ENCODE measurements around the gene SCG3. TPM values are rescaled to one million over a fixed set of nuclear protein-coding genes. Genes with fewer than 3 reads are reported as not detected.

The SCG3 gene
- total RNA-seq, 1 experiment from 2014 or later, result not detected

DNA sequence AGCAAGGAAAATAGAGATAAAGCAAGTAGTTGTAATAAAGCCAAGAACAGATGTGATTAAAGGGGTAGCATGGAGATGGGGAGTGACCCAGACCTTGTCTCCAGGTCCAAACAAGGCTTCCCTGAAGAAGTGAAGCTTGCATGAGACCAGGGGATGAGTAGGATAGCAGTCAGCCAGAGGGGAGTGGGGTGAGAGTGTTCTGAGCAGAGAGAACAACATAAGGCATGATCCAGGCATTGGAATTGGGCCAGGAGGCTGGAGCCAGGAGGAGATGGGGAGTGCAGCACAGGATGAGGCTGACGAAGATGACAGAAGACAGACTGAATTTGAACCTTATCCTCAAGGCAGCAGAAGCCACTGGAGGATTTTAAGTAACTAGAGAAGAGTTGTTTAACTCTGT, 77.3 kb downstream of the SCG3 start:
- Histone ChIP-seq H3K4me2 (ENCODE audit: low read length) (no peak overlapping the region), H3K79me2 (ENCODE audit: low read length) (no peaks in the 10 kb centered on the region), H3K27me3 (ENCODE audit: low read length) (no peaks in the 10 kb centered on the region), H2AFZ (ENCODE audit: low read length) (no peak overlapping the region), H3K9ac (ENCODE audit: low read length) (no peak overlapping the region), H3K27ac (ENCODE audit: low read length) (no peak overlapping the region), H3K36me3 (ENCODE audit: low read depth, low read length) (no peaks in the 10 kb centered on the region), H4K20me1 (ENCODE audit: low read length) (no peaks in the 10 kb centered on the region), H3K9me3 (ENCODE audit: low read length) (no peaks in the 10 kb centered on the region), H3F3A (ENCODE audit: low read length, unreplicated experiment) (no peaks in the 10 kb centered on the region), H3K4me1 (ENCODE audit: insufficient read depth, low read length) (no peaks in the 10 kb centered on the region), H3K4me3 (ENCODE audit: low read length) (no peak overlapping the region), H3K9me2 (replicated peaks; ENCODE audit: low read length) (no peaks in the 10 kb centered on the region)
- ChIA-PET CTCF (interaction anchor here (0.6 kb wide), 1 partner anchor 149 kb away, joined by 5 read pairs; no protein-coding TSS in a partner anchor), POLR2A (ENCODE audit: unreplicated experiment) (no interaction called here)
- TF ChIP-seq, protein P1, sequence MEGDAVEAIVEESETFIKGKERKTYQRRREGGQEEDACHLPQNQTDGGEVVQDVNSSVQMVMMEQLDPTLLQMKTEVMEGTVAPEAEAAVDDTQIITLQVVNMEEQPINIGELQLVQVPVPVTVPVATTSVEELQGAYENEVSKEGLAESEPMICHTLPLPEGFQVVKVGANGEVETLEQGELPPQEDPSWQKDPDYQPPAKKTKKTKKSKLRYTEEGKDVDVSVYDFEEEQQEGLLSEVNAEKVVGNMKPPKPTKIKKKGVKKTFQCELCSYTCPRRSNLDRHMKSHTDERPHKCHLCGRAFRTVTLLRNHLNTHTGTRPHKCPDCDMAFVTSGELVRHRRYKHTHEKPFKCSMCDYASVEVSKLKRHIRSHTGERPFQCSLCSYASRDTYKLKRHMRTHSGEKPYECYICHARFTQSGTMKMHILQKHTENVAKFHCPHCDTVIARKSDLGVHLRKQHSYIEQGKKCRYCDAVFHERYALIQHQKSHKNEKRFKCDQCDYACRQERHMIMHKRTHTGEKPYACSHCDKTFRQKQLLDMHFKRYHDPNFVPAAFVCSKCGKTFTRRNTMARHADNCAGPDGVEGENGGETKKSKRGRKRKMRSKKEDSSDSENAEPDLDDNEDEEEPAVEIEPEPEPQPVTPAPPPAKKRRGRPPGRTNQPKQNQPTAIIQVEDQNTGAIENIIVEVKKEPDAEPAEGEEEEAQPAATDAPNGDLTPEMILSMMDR (conservative IDR thresholded peaks at IDR 0.05; ENCODE audit: low read depth, low read length), result no peak
- TF ChIP-seq EZH2phosphoT487 (IDR thresholded peaks at IDR 0.05; ENCODE audit: borderline replicate concordance, low read length) (no peak), EZH2 (IDR thresholded peaks at IDR 0.05; ENCODE audit: low read length, unreplicated experiment) (no peak)
- no peak for DNase-seq
- BruUV-seq (replicated peaks), result no TSS peak
- no peak for ATAC-seq
- intact Hi-C loops (cut with micrococcal nuclease), result no loop called here

- intact Hi-C loops (cut with micrococcal nuclease), result no loop called here
- Histone ChIP-seq H2AFZ (ENCODE audit: low read length) (no peak overlapping the region), H4K20me1 (ENCODE audit: low read length) (no peaks in the 10 kb centered on the region), H3K4me1 (ENCODE audit: insufficient read depth, low read length) (no peaks in the 10 kb centered on the region), H3K79me2 (ENCODE audit: low read length) (no peaks in the 10 kb centered on the region), H3K9me2 (replicated peaks; ENCODE audit: low read length) (no peaks in the 10 kb centered on the region), H3K27me3 (ENCODE audit: low read length) (no peaks in the 10 kb centered on the region), H3K9ac (ENCODE audit: low read length) (no peak overlapping the region), H3K9me3 (ENCODE audit: low read length) (no peaks in the 10 kb centered on the region), H3K4me3 (ENCODE audit: low read length) (no peak overlapping the region), H3K27ac (ENCODE audit: low read length) (no peak overlapping the region), H3F3A (ENCODE audit: low read length, unreplicated experiment) (no peaks in the 10 kb centered on the region), H3K36me3 (ENCODE audit: low read depth, low read length) (no peaks in the 10 kb centered on the region), H3K4me2 (ENCODE audit: low read length) (no peak overlapping the region)
- CTCF ChIA-PET, result no interaction called here
- POLR2A ChIA-PET (ENCODE audit: unreplicated experiment), result no interaction called here
- ATAC-seq (no peak), DNase-seq (no peak)
- no peak for TF ChIP-seq EZH2 (IDR thresholded peaks at IDR 0.05; ENCODE audit: low read length, unreplicated experiment)
- no peak for TF ChIP-seq EZH2phosphoT487 (IDR thresholded peaks at IDR 0.05; ENCODE audit: borderline replicate concordance, low read length)
- TF ChIP-seq, protein P1 (conservative IDR thresholded peaks at IDR 0.05; ENCODE audit: low read depth, low read length), result no peak; the same call in 1 of the 2 replicates
- no TSS peak for BruUV-seq (replicated peaks)
Observed at GRCh38 chr15:51759557-51760070, 78.3 kb downstream of the SCG3 start.

DNA sequence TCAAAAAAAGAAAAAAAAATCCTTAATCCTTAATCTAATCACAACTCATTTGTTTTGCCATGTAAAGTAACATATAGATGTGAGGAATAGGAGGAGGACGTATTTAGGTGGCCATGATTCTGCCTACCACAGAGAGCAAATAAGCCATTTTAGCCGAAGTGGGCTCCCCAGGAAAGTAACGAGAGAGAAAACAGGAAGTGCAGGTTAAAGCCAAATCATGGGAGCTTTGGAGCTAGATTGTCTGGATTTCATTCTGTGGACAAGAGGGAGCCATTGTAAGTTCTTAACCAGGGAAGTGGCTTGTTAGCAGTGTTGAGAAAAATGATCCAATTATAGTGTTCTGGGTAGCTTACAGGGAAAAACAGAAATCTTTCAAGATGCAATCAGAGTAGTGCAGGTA, 79.5 kb downstream of the SCG3 start:
- TF ChIP-seq EZH2 (IDR thresholded peaks at IDR 0.05; ENCODE audit: low read length, unreplicated experiment), result no peak
- TF ChIP-seq EZH2phosphoT487 (IDR thresholded peaks at IDR 0.05; ENCODE audit: borderline replicate concordance, low read length), result no peak
- TF ChIP-seq, protein P1 (conservative IDR thresholded peaks at IDR 0.05; ENCODE audit: low read depth, low read length), result no peak
- no peaks in the 10 kb centered on the region for H3K9me3 ChIP-seq (ENCODE audit: low read length)
- DNase-seq (no peak), ATAC-seq (no peak)
- no peak overlapping the region for H3K4me3 ChIP-seq (ENCODE audit: low read length)
- H3K9ac ChIP-seq (ENCODE audit: low read length), result no peak overlapping the region
- no peaks in the 10 kb centered on the region for H3K4me1 ChIP-seq (ENCODE audit: insufficient read depth, low read length)
- no peaks in the 10 kb centered on the region for H3K79me2 ChIP-seq (ENCODE audit: low read length)
- H3F3A ChIP-seq (ENCODE audit: low read length, unreplicated experiment), result no peaks in the 10 kb centered on the region
- no peaks in the 10 kb centered on the region for H4K20me1 ChIP-seq (ENCODE audit: low read length)
- no TSS peak for BruUV-seq (replicated peaks)
- no peak overlapping the region for H2AFZ ChIP-seq (ENCODE audit: low read length)
- H3K36me3 ChIP-seq (ENCODE audit: low read depth, low read length), result no peaks in the 10 kb centered on the region
- intact Hi-C loops (cut with micrococcal nuclease), result no loop called here
- no peak overlapping the region for H3K27ac ChIP-seq (ENCODE audit: low read length)
- ChIA-PET CTCF (no interaction called here), POLR2A (ENCODE audit: unreplicated experiment) (no interaction called here)
- H3K9me2 ChIP-seq (replicated peaks; ENCODE audit: low read length), result no peaks in the 10 kb centered on the region
- H3K4me2 ChIP-seq (ENCODE audit: low read length), result no peak overlapping the region
- no peaks in the 10 kb centered on the region for H3K27me3 ChIP-seq (ENCODE audit: low read length)

All from PC-3 (cell line).